GM20000 (cell line): ENCODE results near the gene CCL1.

Experiments used
- DNase-seq: peaks from one replicate; pipeline ENCODE4 v3.0.0; 2012; ENCODE audit warnings: low spot score
- TF ChIP-seq, protein P1 (sequence below): IDR thresholded peaks from 2 replicates; pipeline ENCODE4 v1.5.1; 2012; ENCODE audit warnings: mild to moderate bottlenecking, control low read depth; ENCODE audit errors: extremely low read depth, missing control alignments

The CCL1 gene

DNA sequence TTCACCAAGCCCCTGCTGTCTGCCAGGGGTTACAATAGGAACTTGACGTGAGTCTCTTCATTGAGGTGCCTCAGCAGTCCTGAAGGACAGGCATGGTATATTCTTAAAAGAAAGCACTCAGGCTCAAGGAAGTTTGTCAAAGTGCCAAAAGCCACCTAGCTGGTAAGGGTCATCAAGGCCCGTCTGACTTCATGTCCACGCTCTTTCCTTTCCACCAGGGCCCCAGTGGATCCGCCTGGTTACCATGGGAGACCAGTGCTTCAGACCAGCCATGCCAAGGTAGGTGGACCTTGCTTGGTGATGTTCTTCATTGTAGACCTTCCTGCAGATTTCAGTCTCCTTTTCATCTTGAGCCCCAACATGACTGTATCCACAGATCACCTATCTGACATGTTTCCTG is 27.6 kb upstream of the CCL1 start:
- TF ChIP-seq, protein P1, sequence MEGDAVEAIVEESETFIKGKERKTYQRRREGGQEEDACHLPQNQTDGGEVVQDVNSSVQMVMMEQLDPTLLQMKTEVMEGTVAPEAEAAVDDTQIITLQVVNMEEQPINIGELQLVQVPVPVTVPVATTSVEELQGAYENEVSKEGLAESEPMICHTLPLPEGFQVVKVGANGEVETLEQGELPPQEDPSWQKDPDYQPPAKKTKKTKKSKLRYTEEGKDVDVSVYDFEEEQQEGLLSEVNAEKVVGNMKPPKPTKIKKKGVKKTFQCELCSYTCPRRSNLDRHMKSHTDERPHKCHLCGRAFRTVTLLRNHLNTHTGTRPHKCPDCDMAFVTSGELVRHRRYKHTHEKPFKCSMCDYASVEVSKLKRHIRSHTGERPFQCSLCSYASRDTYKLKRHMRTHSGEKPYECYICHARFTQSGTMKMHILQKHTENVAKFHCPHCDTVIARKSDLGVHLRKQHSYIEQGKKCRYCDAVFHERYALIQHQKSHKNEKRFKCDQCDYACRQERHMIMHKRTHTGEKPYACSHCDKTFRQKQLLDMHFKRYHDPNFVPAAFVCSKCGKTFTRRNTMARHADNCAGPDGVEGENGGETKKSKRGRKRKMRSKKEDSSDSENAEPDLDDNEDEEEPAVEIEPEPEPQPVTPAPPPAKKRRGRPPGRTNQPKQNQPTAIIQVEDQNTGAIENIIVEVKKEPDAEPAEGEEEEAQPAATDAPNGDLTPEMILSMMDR: no peak
- no peak for DNase-seq

DNA sequence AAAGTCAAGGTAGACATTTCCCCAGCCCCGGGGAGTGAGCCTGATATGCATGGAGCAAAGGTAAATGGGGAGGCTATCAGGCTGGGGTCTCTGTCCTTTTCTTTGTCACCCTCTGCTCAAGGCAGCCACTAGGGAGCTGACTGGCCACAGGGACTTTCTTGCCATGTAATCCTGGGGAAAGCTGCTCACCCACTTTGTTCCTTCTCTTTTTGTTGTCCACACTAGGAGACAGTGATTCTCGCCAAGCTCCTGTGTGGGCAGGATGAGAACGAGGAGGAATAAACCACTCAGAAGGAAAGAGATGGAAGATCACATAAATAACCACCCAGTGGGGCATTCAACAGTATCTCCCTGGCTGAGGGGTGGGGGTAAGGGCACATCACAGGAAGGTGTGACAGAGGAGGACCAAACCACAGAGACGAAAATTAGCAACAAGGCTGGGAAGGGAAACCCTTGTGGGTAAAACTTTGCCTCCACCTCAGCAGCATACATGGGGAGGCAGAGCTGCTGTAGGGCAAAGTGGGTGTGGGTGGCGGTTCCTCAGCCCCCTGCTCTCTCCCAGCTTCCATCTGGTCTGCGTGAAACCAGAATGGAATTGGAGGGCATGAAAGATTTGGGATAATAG is 26.2 kb upstream of the CCL1 start:
- DNase-seq: no peak
- TF ChIP-seq, protein P1: no peak

DNA sequence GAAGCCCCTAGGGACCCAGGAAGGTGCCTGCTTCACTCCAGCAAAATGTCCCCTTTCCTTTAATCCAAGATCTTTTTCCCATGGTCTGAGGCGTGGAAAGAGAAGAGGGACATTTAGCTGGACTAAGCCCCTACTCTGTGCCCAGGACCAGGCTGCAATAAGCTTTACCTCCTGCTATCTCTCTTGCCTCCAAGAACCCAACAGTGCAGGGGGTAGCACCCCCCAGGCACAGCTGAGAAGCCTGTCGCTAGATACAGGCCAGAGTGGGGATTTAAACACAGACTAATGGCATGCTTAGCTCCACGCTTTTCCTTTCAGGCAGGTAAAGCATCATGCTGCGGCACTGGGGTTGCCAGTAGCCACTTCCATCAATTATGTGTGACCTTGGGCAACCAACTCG is 24.5 kb upstream of the CCL1 start:
- TF ChIP-seq, protein P1: no peak
- no peak for DNase-seq

DNA sequence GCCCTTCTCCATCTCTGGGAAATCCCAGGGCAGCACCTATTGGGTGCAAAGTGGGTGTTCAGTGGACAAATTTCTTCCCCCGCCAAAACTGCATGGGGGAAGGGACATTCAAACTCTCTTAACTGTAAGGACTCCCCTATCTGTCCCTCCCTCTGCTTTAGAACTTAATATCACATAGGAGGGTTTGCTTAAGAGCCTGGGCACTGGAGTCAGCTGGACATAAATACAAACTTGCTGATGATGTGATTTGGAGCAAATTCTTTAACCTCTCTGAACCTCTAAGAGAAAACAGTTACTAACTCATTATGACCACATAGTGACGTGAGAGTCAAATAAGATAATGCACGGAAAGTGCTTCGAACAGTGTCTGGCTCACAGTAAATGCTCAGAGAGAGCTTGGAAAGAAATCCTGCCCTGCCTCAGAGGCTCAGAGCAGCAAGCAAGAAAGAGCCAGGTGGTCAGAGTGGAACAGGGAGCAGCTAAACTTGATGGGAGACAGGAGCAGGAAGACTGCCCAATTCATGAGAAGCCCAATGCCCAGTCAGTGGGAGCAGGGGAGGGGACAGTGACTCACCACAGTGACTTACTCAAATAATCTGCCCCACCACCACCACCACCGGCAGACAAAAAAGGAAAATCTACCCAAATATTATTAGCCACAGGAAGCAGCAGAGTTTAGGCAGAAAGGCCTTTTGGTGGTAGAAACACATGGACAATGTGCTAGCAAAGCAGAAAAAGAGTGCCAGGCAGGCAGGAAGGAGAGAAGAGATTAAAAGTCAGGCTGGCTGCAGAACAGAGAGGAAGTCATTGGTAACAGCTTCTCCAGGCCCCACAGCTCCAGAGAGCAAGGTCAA is 23.9 kb upstream of the CCL1 start:
- no peak for DNase-seq

DNA sequence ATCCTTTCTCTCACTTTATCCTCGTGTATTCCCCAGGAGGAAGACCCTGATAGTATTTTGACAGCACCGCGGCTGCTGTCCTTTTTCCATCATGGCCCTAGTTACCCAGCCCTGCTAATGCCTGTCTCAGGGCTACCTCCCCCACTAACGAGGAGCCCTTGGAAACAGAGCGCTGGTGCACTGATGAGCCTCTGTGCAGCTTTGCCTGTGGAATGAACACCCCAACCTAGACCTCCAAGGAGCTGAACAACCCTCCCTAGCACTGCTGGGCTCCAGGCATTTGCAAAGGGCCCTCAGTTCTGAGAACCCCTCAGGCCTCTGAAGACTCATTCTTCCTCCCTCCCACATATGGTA is 23.3 kb upstream of the CCL1 start:
- TF ChIP-seq, protein P1: no peak
- no peak for DNase-seq

More for the DNA sequence above, 23.9 kb upstream of the CCL1 start:
- TF ChIP-seq, protein P1: no peak

DNA sequence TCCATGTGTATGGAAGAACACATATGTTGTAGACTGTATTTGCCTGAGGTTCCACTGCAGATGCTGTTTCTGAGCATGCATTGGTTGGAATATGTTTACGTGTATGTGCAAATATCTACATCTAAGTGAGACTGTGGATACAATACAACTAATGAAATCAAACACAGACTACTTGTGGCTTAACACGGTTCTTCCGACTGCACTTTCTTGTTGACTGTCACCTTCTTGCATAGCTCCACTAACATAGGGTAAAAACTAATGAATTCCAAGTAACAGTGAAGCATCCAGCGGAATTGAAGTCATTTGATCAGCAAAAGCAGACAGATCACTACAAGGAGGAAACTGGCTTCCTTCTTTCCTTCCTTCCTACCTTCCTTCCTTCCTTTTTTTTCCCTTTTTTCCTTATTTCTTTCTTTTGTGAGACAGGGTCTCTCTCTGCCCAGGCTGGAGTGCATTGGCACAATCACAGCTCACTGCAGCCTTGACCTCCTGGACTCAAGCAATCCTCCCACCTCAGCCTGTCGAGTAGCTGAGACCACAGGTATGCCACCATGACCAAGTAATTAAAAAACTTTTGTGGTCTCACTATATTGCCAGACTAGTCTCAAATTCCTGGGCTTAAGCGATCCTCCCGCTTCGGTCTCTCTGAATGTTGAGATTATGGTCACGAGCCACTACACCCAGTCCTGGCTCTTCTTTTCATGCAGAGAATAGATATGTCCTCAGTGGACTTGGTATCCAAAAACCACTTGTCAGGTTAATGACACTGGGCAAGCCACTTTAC is 22.0 kb upstream of the CCL1 start:
- DNase-seq: no peak

More for the DNA sequence above, 22.0 kb upstream of the CCL1 start:
- TF ChIP-seq, protein P1: no peak
